Esophagus muscularis mucosa (tissue), 4 donors: ENCODE results near the gene JPH2.

ENCODE experiments used
- EP300 ChIP-seq: sonication (generic); formaldehyde crosslinking; IDR thresholded peaks from one replicate; pipeline ENCODE4 v1.6.1; 2017; ENCODE audit warnings: antibody characterized with exemption
- POLR2A ChIP-seq: fragments of 450-650 bp; IDR thresholded peaks from one replicate; pipeline ENCODE4 v1.6.1; 2017; ENCODE audit warnings: antibody characterized with exemption, moderate library complexity, mild to moderate bottlenecking, low read depth
- POLR2AphosphoS5 ChIP-seq, 2 donors: sonication (generic); formaldehyde crosslinking; IDR thresholded peaks; one replicate each; pipeline ENCODE4 v1.6.1; 2017; ENCODE audit warnings: antibody characterized with exemption in 2 of 2
- TF ChIP-seq, protein P1 (sequence below), 3 experiments: fragments of 200-600 bp in 2 of 3; fragments of 450-650 bp in 1 of 3; sonication (generic) in 2 of 3; IDR thresholded peaks; one replicate each; pipeline ENCODE4 v1.5.1; 2017 to 2019; ENCODE audit warnings: antibody characterized with exemption in 3 of 3, mild to moderate bottlenecking in 2 of 3, moderate library complexity in 1 of 3

GRCh38 chr20:44084439-44084838 is 102.5 kb downstream of the JPH2 start:
- TF ChIP-seq, protein P1, sequence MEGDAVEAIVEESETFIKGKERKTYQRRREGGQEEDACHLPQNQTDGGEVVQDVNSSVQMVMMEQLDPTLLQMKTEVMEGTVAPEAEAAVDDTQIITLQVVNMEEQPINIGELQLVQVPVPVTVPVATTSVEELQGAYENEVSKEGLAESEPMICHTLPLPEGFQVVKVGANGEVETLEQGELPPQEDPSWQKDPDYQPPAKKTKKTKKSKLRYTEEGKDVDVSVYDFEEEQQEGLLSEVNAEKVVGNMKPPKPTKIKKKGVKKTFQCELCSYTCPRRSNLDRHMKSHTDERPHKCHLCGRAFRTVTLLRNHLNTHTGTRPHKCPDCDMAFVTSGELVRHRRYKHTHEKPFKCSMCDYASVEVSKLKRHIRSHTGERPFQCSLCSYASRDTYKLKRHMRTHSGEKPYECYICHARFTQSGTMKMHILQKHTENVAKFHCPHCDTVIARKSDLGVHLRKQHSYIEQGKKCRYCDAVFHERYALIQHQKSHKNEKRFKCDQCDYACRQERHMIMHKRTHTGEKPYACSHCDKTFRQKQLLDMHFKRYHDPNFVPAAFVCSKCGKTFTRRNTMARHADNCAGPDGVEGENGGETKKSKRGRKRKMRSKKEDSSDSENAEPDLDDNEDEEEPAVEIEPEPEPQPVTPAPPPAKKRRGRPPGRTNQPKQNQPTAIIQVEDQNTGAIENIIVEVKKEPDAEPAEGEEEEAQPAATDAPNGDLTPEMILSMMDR (IDR thresholded peaks at IDR 0.05): no peak
- TF ChIP-seq POLR2A (no peak), POLR2AphosphoS5 (IDR thresholded peaks at IDR 0.05) (no peak), EP300 (no peak)
